ENCODE measurements around the gene IL7R. TPM values are rescaled to one million over a fixed set of nuclear protein-coding genes. Genes with fewer than 3 reads are reported as not detected.
A peak's percentile ranks its signal among the peaks of the same experiment; 100 is the strongest.

IL7R gene
- total and polyA plus RNA-seq, 5 donors: 0.34 to 3.6 (median 1.8) TPM

DNA sequence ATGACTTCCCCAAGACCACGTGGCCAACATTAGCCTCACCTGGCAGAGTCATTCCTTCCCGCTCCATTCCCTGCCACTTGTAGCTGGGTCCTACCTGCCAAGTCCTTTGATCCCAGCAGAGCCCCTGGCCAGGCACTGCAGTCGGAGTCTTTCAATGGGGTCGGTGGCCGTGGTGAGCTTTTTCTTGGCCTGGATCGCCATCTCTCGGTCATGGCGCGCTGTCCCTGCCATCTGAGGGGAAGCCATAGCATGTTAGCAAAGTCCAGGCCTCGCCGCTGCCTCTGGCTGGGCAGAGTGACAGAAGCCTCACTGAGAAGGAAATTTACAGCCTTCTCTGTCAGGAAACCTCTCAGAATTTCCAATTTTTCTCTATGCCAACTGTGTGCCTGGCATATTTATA, 64.2 kb downstream of the IL7R start:
- no peak overlapping the region for H3K27ac ChIP-seq (ENCODE audit: low read length)
- no peak overlapping the region for H3K4me3 ChIP-seq (ENCODE audit: low read length)
- 70% methylated on average over 11 of the region's 11 CpGs for WGBS
- no peaks in the 10 kb centered on the region for H3K27me3 ChIP-seq (ENCODE audit: control insufficient read depth, insufficient read depth)
- intact Hi-C loops (cut with DNase I): loop anchor here (2.0 to 10.0 kb wide), 5 partner anchors 144 to 836 kb away; no protein-coding TSS in a partner anchor
- no peaks in the 10 kb centered on the region for H3K4me1 ChIP-seq (ENCODE audit: control insufficient read depth, insufficient read depth, low read length)
- peaks cover 2% of the 10 kb centered on the region for H3K9me3 ChIP-seq (ENCODE audit: control insufficient read depth, low read length)
- no peak for ATAC-seq
- no peak for DNase-seq

DNA sequence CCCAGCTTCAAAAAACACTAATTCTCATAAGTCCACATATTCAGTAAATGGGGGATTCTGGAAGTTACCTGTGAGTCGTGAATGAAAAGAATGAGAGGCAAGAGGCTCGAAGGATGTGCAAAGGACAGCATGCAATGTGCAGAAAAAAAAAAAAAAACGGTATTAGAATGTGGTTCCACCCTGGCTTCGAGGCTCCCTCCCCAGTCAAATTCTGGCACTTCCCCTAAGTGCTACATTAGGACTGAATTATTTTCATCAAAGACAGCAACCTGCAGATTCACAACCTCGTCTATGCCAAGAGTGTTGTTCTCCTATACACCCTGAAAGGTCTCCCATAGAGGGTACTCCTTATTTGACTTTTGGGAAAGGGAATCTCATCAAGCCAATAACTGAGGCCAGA, 65.2 kb downstream of the IL7R start:
- no peaks in the 10 kb centered on the region for H3K27me3 ChIP-seq (ENCODE audit: control insufficient read depth, insufficient read depth)
- intact Hi-C loops (cut with DNase I): loop anchor here (2.0 to 10.0 kb wide), 5 partner anchors 145 to 837 kb away; no protein-coding TSS in a partner anchor
- 65% methylated on average over 5 of the region's 5 CpGs for WGBS

DNA sequence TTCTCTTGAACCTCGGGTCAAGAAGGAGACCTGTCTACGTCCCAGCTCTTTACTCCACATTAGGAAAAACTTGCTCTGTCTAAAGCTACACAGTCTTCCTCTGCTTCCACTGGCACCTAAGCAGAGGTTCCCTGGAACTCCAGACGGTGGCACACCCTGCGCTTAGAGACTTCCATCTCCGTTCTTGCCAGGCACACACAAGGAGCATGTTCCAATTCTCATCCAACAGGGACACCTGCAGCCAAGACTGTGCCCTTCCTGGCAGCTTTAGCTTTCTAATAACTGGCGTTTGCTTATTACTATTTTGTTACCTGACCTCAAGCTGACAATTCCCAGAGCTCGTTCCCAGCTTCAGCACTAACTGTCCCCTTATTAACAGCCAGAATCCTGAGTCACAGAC, 65.8 kb downstream of the IL7R start:
- WGBS: 75% methylated on average over 7 of the region's 7 CpGs
- no peak overlapping the region for H3K4me3 ChIP-seq (ENCODE audit: low read length)
- H3K27me3 ChIP-seq (ENCODE audit: control insufficient read depth, insufficient read depth): no peaks in the 10 kb centered on the region
- H3K9me3 ChIP-seq (ENCODE audit: control insufficient read depth, low read length): peaks cover 2% of the 10 kb centered on the region
- no peak overlapping the region for H3K27ac ChIP-seq (ENCODE audit: low read length)
- intact Hi-C loops (cut with DNase I): loop anchor here (5.0 to 10.0 kb wide), 4 partner anchors 148 to 838 kb away; no protein-coding TSS in a partner anchor
- ATAC-seq (no peak), DNase-seq (no peak)
- H3K4me1 ChIP-seq (ENCODE audit: control insufficient read depth, insufficient read depth, low read length): no peaks in the 10 kb centered on the region

More for the DNA sequence above, 65.2 kb downstream of the IL7R start:
- Histone ChIP-seq H3K27ac (ENCODE audit: low read length) (no peak overlapping the region), H3K9me3 (ENCODE audit: control insufficient read depth, low read length) (peaks cover 2% of the 10 kb centered on the region), H3K4me3 (ENCODE audit: low read length) (no peak overlapping the region), H3K4me1 (ENCODE audit: control insufficient read depth, insufficient read depth, low read length) (no peaks in the 10 kb centered on the region)
- ATAC-seq (no peak), DNase-seq (no peak)

DNA sequence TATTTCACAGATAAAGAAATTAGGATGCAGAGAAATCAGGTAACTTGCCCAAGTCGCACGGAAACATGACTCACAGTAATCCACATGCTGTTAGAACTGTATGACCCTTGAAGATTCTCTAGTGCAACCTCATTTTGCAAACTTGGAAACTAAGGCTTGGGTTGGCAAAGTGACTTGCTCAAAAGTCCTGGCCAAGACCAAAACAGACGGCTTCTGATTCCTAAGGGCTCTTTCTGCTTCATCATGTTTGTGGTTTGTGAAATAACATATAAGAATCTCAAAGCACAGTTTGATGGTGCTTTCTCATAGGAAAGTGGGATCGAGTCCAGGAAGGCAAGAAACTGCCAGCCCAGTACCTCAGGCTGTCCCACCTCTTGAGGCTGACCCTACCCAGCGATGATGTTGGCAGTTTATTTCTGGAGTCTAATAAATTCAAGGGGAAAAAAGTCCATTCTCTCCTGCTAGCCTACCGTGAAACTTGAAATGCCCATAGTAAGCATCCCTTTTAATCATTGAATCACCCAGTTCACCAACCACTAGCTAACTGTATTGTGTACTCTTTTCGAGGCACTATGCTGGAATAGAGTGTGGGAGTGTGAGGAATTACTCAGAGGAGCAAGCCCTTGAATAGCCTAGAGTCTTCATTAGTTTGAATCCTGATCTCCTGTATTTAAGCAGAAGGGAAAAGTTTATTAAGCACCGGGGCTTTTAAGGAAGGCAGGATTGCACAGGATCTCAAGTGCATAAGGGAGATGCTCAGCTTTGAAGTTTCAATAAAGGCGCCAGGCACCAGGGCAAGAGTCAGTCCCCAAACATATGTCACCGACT, 67.6 kb downstream of the IL7R start:
- WGBS: 55% methylated on average over 10 of the region's 10 CpGs
- ATAC-seq: no peak

DNA sequence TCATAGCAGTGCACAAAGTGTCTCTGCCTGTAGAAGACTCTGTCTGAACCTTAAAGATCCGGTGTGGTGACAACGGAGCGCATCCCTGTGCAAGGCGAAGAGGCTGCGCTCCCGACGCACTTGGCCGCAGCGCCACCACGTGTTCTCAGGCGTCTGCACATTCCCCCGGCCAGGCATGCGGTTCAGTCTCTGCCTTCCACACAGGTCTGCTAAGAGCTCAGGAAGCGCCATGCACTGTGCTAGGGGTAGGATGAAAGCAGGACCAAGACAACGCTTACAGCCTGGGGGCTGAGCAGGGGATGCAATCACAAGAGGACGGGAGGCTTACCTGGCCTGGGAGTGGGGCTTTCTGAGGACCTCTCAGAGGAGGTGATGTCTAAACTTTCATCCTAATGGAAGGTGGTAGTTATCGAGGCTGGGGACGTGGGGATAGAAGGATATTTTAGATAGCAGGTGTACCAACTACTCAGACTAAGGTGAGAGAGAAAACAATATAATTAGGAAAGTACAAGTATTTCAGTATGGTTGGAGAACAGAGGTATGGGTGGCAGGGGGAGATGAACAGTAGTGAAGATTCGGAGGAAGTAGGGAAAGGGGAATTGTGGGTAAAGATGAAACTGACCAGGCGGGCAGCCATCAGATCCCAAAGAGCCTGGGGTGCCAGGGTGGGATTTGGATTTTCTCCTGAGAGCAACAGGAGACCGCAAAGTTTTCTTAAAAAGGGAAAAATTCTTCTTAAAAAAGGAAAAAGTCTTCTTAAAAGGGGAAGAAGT, 68.4 kb downstream of the IL7R start:
- Histone ChIP-seq H3K27ac (ENCODE audit: low read length) (no peak overlapping the region), H3K9me3 (ENCODE audit: control insufficient read depth, low read length) (no peaks in the 10 kb centered on the region), H3K27me3 (ENCODE audit: control insufficient read depth, insufficient read depth) (no peaks in the 10 kb centered on the region), H3K4me1 (ENCODE audit: control insufficient read depth, insufficient read depth, low read length) (no peaks in the 10 kb centered on the region), H3K4me3 (ENCODE audit: low read length) (no peak overlapping the region)
- intact Hi-C loops (cut with DNase I): loop anchor here (5.0 to 10.0 kb wide), 6 partner anchors 148 to 840 kb away; partner anchors contain the start of gene SPEF2 (in 2 of the 4)
- ATAC-seq (peak; percentile 73), DNase-seq (peak; percentile 30 to 81 (median 77))
- WGBS: 13% methylated on average over 21 of the region's 21 CpGs

More for the DNA sequence above, 67.6 kb downstream of the IL7R start:
- H3K4me1 ChIP-seq (ENCODE audit: control insufficient read depth, insufficient read depth, low read length): no peaks in the 10 kb centered on the region
- no peak overlapping the region for H3K27ac ChIP-seq (ENCODE audit: low read length)
- H3K27me3 ChIP-seq (ENCODE audit: control insufficient read depth, insufficient read depth): no peaks in the 10 kb centered on the region
- H3K4me3 ChIP-seq (ENCODE audit: low read length): no peak overlapping the region
- peaks cover 2% of the 10 kb centered on the region for H3K9me3 ChIP-seq (ENCODE audit: control insufficient read depth, low read length)
- no peak for DNase-seq
- intact Hi-C loops (cut with DNase I): loop anchor here (5.0 to 10.0 kb wide), 4 partner anchors 150 to 840 kb away; no protein-coding TSS in a partner anchor

DNA sequence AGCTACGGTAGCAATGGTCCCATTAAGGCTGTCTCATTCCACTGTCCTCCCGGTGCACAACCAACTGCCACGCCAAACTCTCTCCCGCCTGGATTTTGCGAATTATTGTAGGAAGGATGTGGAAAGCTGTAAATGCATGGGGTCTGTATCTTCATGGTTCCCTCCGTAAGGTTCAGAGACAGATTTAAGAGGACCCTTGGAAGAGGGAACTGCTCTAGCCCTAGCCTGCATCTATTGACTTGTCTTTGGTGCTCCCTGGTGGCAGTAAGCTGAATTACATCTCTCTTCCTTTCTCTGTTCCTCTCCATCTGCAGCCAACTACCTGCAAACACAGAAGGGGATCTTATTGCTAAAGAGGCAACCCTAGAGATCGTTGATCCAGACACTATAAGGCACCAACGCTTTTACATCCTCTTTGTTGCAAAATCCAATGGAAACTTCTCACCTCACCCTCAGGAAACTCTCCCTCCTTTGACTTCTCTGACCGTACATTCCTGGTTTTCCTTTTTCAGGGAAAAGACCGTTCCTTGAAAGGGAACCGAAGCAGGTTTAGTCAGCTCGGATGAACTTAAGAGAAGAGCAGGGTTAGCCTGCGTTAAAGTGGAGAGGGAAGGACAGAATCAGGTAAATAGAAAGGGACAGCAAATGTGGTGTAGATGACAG, 69.8 kb downstream of the IL7R start:
- no peaks in the 10 kb centered on the region for H3K27me3 ChIP-seq (ENCODE audit: control insufficient read depth, insufficient read depth)
- no peak overlapping the region for H3K27ac ChIP-seq (ENCODE audit: low read length)
- H3K4me3 ChIP-seq (ENCODE audit: low read length): no peak overlapping the region
- no peaks in the 10 kb centered on the region for H3K4me1 ChIP-seq (ENCODE audit: control insufficient read depth, insufficient read depth, low read length)
- no peaks in the 10 kb centered on the region for H3K9me3 ChIP-seq (ENCODE audit: control insufficient read depth, low read length)
- intact Hi-C loops (cut with DNase I): loop anchor here (2.0 to 10.0 kb wide), 6 partner anchors 149 to 842 kb away; partner anchors contain the start of gene SPEF2 (in 2 of the 4)
- 30% methylated on average over 13 of the region's 13 CpGs for WGBS
- peak; percentile 65 to 79 for ATAC-seq
- no peak for DNase-seq

Other genes starting within 250 kb of the IL7R start
- gene SPEF2, start 239.0 kb upstream of the IL7R start, total RNA-seq: 1 to 10 TPM; 1.6 to 4.5 (median 2.9) TPM
- gene SPEF2, start 239.0 kb upstream of the IL7R start, polyA plus RNA-seq: 1.7 TPM
- not detected for gene CAPSL, start 81.7 kb downstream of the IL7R start, total RNA-seq
- not detected for gene CAPSL, start 81.7 kb downstream of the IL7R start, polyA plus RNA-seq
- gene UGT3A1, start 134.5 kb downstream of the IL7R start, total RNA-seq: not detected
- gene UGT3A1, start 134.5 kb downstream of the IL7R start, polyA plus RNA-seq: not detected
- not detected for gene UGT3A2, start 210.0 kb downstream of the IL7R start, total RNA-seq
- gene UGT3A2, start 210.0 kb downstream of the IL7R start, polyA plus RNA-seq: 0.05 TPM

All from right cardiac atrium (tissue), 5 donors.